NCI-H526 treated with DMSO at 0.1 percent for 48 hours (cell line): ENCODE data around the gene COL4A1.
"Not testable (repeated sequence)": the region's sequence is repeated elsewhere in the genome, so short reads cannot be mapped to it uniquely, and the experiment has no call there.

Experiments used
- DNase-seq: peaks from one replicate; lab custom pipeline; 2025; lab: John Stamatoyannopoulos, UW

The COL4A1 gene

GRCh38 chr13:110323172-110323891 is 16.4 kb upstream of the COL4A1 start:
- DNase-seq = no peak

- no peak for DNase-seq
These were observed 15.8 kb upstream of the COL4A1 start for GRCh38 chr13:110322828-110323171.

GRCh38 chr13:110322126-110322827 is 15.3 kb upstream of the COL4A1 start:
- DNase-seq = no peak

GRCh38 chr13:110321573-110321972 is 14.6 kb upstream of the COL4A1 start:
- not testable (repeated sequence) for DNase-seq

- DNase-seq = no peak
These were observed 13.7 kb upstream of the COL4A1 start for GRCh38 chr13:110320645-110321044.

DNA sequence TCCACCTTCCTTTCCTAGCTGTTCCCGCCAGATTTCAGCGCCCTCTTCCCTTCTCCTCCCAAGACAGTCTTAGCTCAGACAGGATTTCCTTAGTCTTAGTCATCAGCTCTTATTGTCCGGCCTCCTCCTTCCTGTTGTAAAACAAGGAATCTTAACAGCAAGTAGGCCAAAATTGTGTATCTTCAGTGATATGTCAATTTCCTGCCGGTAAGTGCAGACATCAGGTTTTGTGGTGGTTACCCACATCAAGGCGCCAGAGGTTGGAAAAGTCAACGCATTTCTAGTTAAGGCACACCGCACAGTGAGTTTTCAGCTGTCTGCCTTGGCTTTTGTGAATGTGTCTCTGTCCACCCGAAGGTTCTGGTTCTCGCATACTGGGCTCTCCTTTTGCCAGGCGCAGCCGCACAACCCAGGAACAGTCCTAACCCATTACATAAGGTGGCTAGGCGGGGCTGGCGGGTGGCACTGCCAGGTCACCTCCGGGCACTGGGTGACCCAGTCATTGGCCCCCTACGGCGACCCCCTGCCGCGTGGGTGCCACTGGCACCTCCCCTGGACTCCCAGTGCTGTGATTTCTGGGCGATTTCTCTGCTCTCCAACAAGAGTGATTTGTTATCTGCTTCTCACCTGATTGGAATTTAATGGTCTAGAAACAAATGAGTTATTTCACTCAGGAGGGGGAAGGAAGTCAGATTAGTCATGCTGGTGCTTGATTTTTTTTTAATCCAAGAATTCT is 13.0 kb upstream of the COL4A1 start:
- DNase-seq = no peak

- DNase-seq = no peak
These were observed 12.4 kb upstream of the COL4A1 start for GRCh38 chr13:110319397-110319773.

GRCh38 chr13:110318920-110319319 is 12.0 kb upstream of the COL4A1 start:
- no peak for DNase-seq

- no peak for DNase-seq
These were observed 10.7 kb upstream of the COL4A1 start for GRCh38 chr13:110317496-110318195.

- no peak for DNase-seq
These were observed 10.1 kb upstream of the COL4A1 start for GRCh38 chr13:110317093-110317492.

- no peak for DNase-seq
These were observed 9.2 kb upstream of the COL4A1 start for GRCh38 chr13:110316196-110316595.

- no peak for DNase-seq
These were observed 7.7 kb upstream of the COL4A1 start for GRCh38 chr13:110314516-110315245.

- not testable (repeated sequence) for DNase-seq
These were observed 6.8 kb upstream of the COL4A1 start for GRCh38 chr13:110313733-110314132.

DNA sequence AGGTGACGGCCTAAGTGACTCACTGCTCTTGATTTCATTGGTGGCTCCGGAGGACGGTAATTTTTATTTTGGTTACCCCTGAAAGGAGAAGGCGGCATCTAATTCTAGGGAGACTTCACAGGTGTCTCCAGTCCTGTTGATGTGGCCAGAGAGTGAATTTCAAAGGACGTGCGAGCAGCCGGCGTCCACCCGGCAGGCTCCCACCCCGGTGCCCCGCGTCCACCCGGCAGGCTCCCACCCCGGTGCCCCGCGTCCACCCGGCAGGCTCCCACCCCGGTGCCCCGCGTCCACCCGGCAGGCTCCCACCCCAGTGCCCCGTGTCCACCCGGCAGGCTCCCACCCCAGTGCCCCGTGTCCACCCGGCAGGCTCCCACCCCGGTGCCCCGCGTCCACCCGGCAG is 6.3 kb upstream of the COL4A1 start:
- DNase-seq = not testable (repeated sequence)

- no peak for DNase-seq
These were observed 5.5 kb upstream of the COL4A1 start for GRCh38 chr13:110312339-110313031.

- DNase-seq = no peak
These were observed 4.7 kb upstream of the COL4A1 start for GRCh38 chr13:110311443-110312338.

DNA sequence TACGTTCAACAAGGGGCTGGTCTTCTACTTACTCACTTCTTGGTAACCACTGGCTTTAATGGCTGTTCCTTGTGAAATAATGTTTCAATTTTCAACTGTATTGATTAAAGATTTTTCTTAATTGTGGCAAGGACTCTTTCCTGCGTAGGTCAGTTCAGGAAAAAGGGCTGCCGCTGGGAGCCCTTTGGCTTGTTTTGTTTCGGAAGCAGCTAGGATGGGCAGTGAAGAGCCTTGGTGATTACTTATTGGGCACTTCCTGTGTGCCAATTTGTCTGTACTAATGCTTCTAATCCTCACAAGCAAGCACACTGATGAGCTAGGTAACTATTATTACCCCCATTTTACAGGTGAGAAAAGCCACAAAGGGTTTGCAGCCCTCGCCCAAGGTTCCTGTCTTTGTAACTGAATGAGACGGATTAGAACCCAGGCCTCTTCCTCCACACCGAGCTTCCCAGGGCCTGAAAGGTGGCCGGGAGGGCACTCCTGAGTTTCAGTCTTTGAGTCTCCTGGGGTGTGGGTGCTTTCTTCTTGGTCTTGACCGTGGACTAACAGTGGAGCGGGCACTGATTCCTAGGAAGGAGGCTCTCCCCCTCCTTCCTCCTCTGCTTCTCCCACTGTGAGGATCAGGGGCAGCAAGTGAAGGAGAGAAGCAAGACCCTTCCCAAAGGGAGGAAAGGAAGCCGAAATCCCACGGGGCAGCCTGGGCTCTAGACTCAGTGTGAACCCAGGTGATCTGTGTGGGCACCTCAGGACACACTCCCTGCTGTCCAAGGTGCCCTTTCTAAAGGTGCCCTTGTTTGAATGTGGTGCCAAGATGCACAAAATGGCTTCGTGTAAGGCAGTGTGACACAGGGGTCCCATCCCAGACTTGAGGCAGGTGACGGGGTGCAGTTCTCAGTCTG is 3.8 kb upstream of the COL4A1 start:
- DNase-seq = no peak

GRCh38 chr13:110309661-110310524 is 2.9 kb upstream of the COL4A1 start:
- no peak for DNase-seq
